Body of pancreas (tissue), 4 donors: ENCODE measurements around the gene FAM43B.

Source experiments
- CTCF ChIP-seq, 7 experiments: fragments of 450-650 bp in 4 of 7; fragments of 200-600 bp in 3 of 7; sonication (generic) in 3 of 7; IDR thresholded peaks; one replicate each; pipeline ENCODE4 v1.5.1; 2016 to 2019; ENCODE audit warnings: antibody characterized with exemption in 7 of 7
- POLR2A ChIP-seq, 3 donors: fragments of 450-650 bp; IDR thresholded peaks; one replicate each; pipeline ENCODE4 v1.6.1; 2016; ENCODE audit warnings: antibody characterized with exemption in 3 of 3, mild to moderate bottlenecking in 2 of 3

DNA sequence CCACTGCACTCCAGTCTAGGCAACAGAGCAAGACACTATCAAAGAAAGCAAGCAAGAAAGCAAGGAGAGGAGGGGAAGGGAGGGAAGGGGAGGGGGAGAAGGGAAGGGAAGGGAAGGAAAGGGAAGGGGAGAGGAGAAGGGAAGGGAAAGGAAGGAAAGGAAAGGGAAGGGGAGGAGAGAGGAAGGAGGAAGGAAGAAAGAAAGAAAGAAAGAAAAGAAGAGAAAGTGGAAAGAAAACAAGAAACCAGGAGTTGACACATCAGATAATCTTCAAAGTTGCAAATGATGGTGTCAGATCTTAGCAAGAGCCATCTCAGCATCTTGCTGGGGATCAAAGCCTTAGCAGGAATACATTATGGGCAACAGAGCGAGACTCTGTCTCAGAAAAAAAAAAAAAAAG lies 21.6 kb downstream of the FAM43B start:
- no peak for TF ChIP-seq CTCF (IDR thresholded peaks at IDR 0.05)
- no peak for TF ChIP-seq POLR2A (IDR thresholded peaks at IDR 0.05)
